Smooth muscle cell (in vitro differentiated cells): Measurements from ENCODE around the gene NRCAM. TPM values are rescaled to one million over a fixed set of nuclear protein-coding genes. Genes with fewer than 3 reads are reported as not detected.

Experiments used
- DNase-seq: peaks from one replicate; lab custom pipeline; 2025; ENCODE audit not compliant: unreplicated experiment; lab: John Stamatoyannopoulos, UW
- H2AFZ ChIP-seq: fragments of 200-600 bp; sonication (generic); 2 replicates; pipeline ENCODE4 v1.6.0; 2016; ENCODE audit warnings: antibody characterized with exemption, low read depth, mild to moderate bottlenecking
- H3F3A ChIP-seq: fragments of 200-600 bp; sonication (generic); 2 replicates; pipeline ENCODE4 v1.6.0; 2017; ENCODE audit warnings: antibody characterized with exemption, low read depth
- H3K27ac ChIP-seq: fragments of 200-600 bp; sonication (generic); 2 replicates; pipeline ENCODE4 v1.5.1; 2016; ENCODE audit warnings: low read depth, mild to moderate bottlenecking
- H3K27me3 ChIP-seq: fragments of 200-600 bp; sonication (generic); 2 replicates; pipeline ENCODE4 v1.6.1; 2016; ENCODE audit warnings: low read depth, mild to moderate bottlenecking
- H3K36me3 ChIP-seq: fragments of 200-600 bp; sonication (generic); 2 replicates; pipeline ENCODE4 v1.5.1; 2016; ENCODE audit warnings: low read depth
- H3K4me1 ChIP-seq: fragments of 200-600 bp; sonication (generic); 2 replicates; pipeline ENCODE4 v1.5.1; 2016; ENCODE audit warnings: low read depth
- H3K4me2 ChIP-seq: fragments of 200-600 bp; sonication (generic); 2 replicates; pipeline ENCODE4 v1.6.0; 2016; ENCODE audit warnings: mild to moderate bottlenecking
- H3K4me3 ChIP-seq: fragments of 200-600 bp; sonication (generic); 2 replicates; pipeline ENCODE4 v1.5.1; 2016; ENCODE audit warnings: mild to moderate bottlenecking
- H3K79me2 ChIP-seq: fragments of 200-600 bp; sonication (generic); 2 replicates; pipeline ENCODE4 v1.6.0; 2016; ENCODE audit warnings: low read depth, mild to moderate bottlenecking
- H3K9ac ChIP-seq: fragments of 200-600 bp; sonication (generic); 2 replicates; pipeline ENCODE4 v1.6.0; 2016; ENCODE audit warnings: low read depth
- H3K9me3 ChIP-seq: fragments of 200-600 bp; sonication (generic); replicated peaks from 2 replicates; pipeline ENCODE4 v1.5.1; 2016; ENCODE audit warnings: low read depth
- H4K20me1 ChIP-seq: fragments of 200-600 bp; sonication (generic); 2 replicates; pipeline ENCODE4 v1.6.0; 2016; ENCODE audit warnings: low read depth
- WGBS: methylation state at CpG from one replicate; pipeline ENCODE4 v1.1.7; 2016; ENCODE audit warnings: low lambda C conversion rate; 5-methylcytosine and 5-hydroxymethylcytosine counted together
- polyA plus RNA-seq: library from polyadenylated mRNA; unstranded; fragments of >200 nt; fragmentation: Nextera tagmentation; extraction: Ambion mirVana; gene quantifications from 2 replicates; pipeline ENCODE4 v1.2.1, GENCODE V29; 2016
- total RNA-seq: library from RNA; depleted of rRNA; stranded (reverse); fragments of >200 nt; gene quantifications from 2 replicates; pipeline ENCODE4 v1.2.3, GENCODE V29; 2014
- TF ChIP-seq, protein P1 (sequence below): fragments of 200-600 bp; sonication (generic); IDR thresholded peaks from 2 replicates; pipeline ENCODE4 v1.5.1; 2017; ENCODE audit warnings: borderline replicate concordance, mild to moderate bottlenecking, antibody characterized with exemption; ENCODE audit not compliant: insufficient read depth, poor library complexity, severe bottlenecking

Gene NRCAM
- total and polyA plus RNA-seq, 2 experiments from 2014 or later = 0.49 TPM; not detected in 1

DNA sequence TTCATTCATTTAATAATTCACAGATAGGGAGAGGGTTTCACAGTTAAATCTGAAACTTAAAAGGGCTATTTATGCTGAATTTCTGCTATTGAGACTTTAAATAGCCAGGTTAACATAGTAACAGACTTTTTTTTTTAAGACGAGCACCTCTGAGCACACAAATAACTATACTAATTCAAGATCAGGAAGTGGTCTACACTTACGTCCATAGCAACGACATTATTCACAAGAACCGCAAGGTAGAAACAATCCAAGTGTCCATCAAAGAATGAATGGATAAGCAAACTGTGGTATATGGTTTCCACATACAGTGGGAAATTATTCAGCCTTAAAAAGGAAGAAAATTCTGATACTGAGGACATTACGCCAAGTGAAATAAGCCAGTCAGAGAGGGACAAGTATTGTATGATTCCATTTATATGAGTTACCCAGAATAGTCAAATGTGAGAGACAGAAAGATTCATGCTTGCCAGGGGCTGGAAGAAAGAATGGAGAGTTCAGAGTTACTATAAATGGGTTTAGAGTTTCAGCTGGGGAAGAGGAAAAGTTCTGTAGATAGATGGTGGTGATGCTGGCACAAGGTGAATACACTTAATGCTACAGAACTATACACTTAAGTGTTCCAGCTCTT is 185.7 kb downstream of the NRCAM start:
- Histone ChIP-seq H3K27me3 (no peaks in the 10 kb centered on the region), H3F3A (no peaks in the 10 kb centered on the region), H4K20me1 (no peaks in the 10 kb centered on the region), H2AFZ (no peak overlapping the region), H3K4me3 (no peak overlapping the region), H3K4me2 (no peak overlapping the region), H3K27ac (no peak overlapping the region), H3K36me3 (no peaks in the 10 kb centered on the region), H3K79me2 (no peaks in the 10 kb centered on the region), H3K9me3 (no peaks in the 10 kb centered on the region), H3K9ac (no peak overlapping the region), H3K4me1 (no peaks in the 10 kb centered on the region)
- TF ChIP-seq, protein P1, sequence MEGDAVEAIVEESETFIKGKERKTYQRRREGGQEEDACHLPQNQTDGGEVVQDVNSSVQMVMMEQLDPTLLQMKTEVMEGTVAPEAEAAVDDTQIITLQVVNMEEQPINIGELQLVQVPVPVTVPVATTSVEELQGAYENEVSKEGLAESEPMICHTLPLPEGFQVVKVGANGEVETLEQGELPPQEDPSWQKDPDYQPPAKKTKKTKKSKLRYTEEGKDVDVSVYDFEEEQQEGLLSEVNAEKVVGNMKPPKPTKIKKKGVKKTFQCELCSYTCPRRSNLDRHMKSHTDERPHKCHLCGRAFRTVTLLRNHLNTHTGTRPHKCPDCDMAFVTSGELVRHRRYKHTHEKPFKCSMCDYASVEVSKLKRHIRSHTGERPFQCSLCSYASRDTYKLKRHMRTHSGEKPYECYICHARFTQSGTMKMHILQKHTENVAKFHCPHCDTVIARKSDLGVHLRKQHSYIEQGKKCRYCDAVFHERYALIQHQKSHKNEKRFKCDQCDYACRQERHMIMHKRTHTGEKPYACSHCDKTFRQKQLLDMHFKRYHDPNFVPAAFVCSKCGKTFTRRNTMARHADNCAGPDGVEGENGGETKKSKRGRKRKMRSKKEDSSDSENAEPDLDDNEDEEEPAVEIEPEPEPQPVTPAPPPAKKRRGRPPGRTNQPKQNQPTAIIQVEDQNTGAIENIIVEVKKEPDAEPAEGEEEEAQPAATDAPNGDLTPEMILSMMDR = no peak
- no peak for DNase-seq
- 94% methylated on average over 5 of the region's 5 CpGs for WGBS

DNA sequence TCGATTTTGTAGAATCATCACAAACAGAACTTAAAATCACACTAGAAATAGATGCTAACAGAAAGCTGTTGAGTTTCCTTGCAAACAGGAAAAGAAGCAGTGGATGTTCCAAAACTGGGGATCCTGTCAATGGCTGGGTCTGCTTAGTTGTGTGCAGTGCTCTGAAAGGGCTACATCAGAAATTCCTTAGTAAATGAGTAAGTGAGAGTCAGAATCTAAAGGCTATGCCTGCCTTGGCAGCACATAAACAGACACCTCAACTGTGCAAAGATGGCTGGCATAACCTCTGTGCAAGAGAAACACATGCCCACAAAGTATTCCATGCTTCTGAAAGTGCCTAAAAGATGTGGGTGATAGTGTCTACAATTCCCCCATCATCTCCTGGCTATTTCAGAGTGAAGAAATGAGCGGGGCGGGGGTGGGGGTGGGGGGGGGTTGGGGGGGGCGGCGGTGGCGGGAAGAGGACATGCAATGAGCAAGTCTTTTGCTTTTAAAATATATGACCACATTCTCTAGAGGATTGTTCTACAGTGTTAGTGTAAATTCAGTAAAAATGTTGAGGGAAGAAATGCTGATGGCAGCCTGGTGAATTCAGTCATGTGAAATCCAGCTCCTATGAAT is 187.9 kb downstream of the NRCAM start:
- no peak for DNase-seq
- Histone ChIP-seq H3K4me3 (no peak overlapping the region), H3F3A (no peaks in the 10 kb centered on the region), H4K20me1 (no peaks in the 10 kb centered on the region), H3K79me2 (no peaks in the 10 kb centered on the region), H3K27me3 (no peaks in the 10 kb centered on the region), H3K4me1 (no peaks in the 10 kb centered on the region), H2AFZ (no peak overlapping the region), H3K9ac (no peak overlapping the region), H3K9me3 (no peaks in the 10 kb centered on the region), H3K36me3 (no peaks in the 10 kb centered on the region), H3K4me2 (no peak overlapping the region), H3K27ac (no peak overlapping the region)
- TF ChIP-seq, protein P1 = no peak
- WGBS = 79% methylated on average over 6 of the region's 6 CpGs

DNA sequence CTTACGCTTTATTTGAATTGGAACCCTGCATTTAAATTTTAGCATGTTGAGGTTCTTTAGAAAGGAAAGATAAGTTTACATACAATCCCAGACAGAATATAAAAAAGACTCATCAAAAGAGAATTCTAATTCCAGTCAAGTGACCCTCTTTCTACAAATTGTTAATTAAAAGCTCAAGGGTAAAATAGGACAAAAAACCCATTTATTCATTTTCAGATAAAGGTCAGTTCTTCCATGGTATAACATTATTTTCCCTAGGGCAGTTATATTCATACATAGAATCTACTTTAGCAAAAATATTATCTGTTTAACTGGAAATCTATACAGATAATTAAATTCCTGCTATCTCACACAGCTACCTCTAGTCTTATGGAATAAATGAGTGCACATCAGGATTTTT is 188.6 kb downstream of the NRCAM start:
- no peak overlapping the region for H3K4me2 ChIP-seq
- H2AFZ ChIP-seq = no peak overlapping the region
- no peaks in the 10 kb centered on the region for H3K36me3 ChIP-seq
- TF ChIP-seq, protein P1 = no peak
- DNase-seq = no peak
- H3K9ac ChIP-seq = no peak overlapping the region
- H3K9me3 ChIP-seq = no peaks in the 10 kb centered on the region
- H4K20me1 ChIP-seq = no peaks in the 10 kb centered on the region
- no peak overlapping the region for H3K4me3 ChIP-seq
- H3K27me3 ChIP-seq = no peaks in the 10 kb centered on the region
- no peaks in the 10 kb centered on the region for H3K4me1 ChIP-seq
- no peaks in the 10 kb centered on the region for H3K79me2 ChIP-seq
- H3F3A ChIP-seq = no peaks in the 10 kb centered on the region
- no peak overlapping the region for H3K27ac ChIP-seq
- 100% methylated on average over 1 of the region's 1 CpG for WGBS

DNA sequence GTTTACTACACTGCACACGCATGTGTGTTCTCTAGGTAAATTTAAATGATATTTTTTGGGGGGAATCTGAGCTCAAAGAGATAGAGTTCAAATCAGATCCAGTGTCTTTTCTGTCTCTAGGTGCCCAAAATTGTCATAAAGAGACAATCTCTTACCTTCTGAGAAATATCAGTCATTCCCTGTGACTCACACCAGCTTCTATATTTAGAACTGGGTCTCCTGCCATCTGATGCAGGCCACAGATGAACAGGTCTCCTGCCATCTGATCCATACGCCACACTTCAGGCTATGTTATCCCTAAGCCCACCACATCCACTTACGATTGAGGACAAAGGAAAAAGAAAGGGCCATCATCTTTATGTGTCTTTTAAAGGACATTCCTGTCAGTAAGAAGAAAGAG is 189.7 kb downstream of the NRCAM start:
- no peaks in the 10 kb centered on the region for H4K20me1 ChIP-seq
- H3K4me1 ChIP-seq = no peaks in the 10 kb centered on the region
- no peak overlapping the region for H3K27ac ChIP-seq
- no peaks in the 10 kb centered on the region for H3K36me3 ChIP-seq
- no peak overlapping the region for H2AFZ ChIP-seq
- no peaks in the 10 kb centered on the region for H3K79me2 ChIP-seq
- H3K27me3 ChIP-seq = no peaks in the 10 kb centered on the region
- H3F3A ChIP-seq = no peaks in the 10 kb centered on the region
- DNase-seq = no peak
- WGBS = 77% methylated on average over 3 of the region's 3 CpGs
- H3K4me2 ChIP-seq = no peak overlapping the region
- TF ChIP-seq, protein P1 = no peak
- no peak overlapping the region for H3K4me3 ChIP-seq
- no peaks in the 10 kb centered on the region for H3K9me3 ChIP-seq
- no peak overlapping the region for H3K9ac ChIP-seq
